Skeletal muscle tissue (tissue), 4 donors: Measurements from ENCODE around the gene PAK1. TPM values are rescaled to one million over a fixed set of nuclear protein-coding genes. Genes with fewer than 3 reads are reported as not detected.
A peak's percentile ranks its signal among the peaks of the same experiment; 100 is the strongest.

ENCODE experiments used
- H3K27ac ChIP-seq: one replicate; pipeline ENCODE4 v1.7.0; 2013; ENCODE audit warnings: mild to moderate bottlenecking, low read depth, low read length, inconsistent platforms
- H3K27me3 ChIP-seq, 3 donors: one replicate each; pipeline ENCODE4 v1.7.0; 2013; ENCODE audit warnings: low read length in 3 of 3; ENCODE audit not compliant: control insufficient read depth in 3 of 3, insufficient read depth in 3 of 3
- H3K36me3 ChIP-seq, 3 donors: one replicate each; pipeline ENCODE4 v1.7.0; 2013; ENCODE audit warnings: low read length in 3 of 3; ENCODE audit not compliant: control insufficient read depth in 3 of 3, insufficient read depth in 3 of 3
- H3K4me1 ChIP-seq, 3 donors: one replicate each; pipeline ENCODE4 v1.7.0; 2013; ENCODE audit warnings: low read length in 3 of 3, mild to moderate bottlenecking in 3 of 3; ENCODE audit not compliant: control insufficient read depth in 3 of 3, insufficient read depth in 3 of 3
- H3K4me3 ChIP-seq, 3 donors: one replicate each; pipeline ENCODE4 v1.7.0; 2013; ENCODE audit warnings: low read length in 3 of 3
- H3K9ac ChIP-seq, 3 donors: one replicate each; pipeline ENCODE4 v1.7.0; 2013; ENCODE audit warnings: low read length in 3 of 3, mild to moderate bottlenecking in 3 of 3, moderate library complexity in 2 of 3, low read depth in 1 of 3
- H3K9me3 ChIP-seq, 3 donors: one replicate each; pipeline ENCODE4 v1.7.0; 2013; ENCODE audit warnings: low read length in 3 of 3; ENCODE audit not compliant: control insufficient read depth in 3 of 3
- total RNA-seq: library from RNA; depleted of rRNA; stranded (reverse); fragments of >200 nt; gene quantifications from one replicate; pipeline ENCODE4 v1.2.3, GENCODE V29; 2014
- donor health status: Osteomylitis.

PAK1 gene
- total RNA-seq, 1 donor from 2014 or later = 52.2 TPM

- Histone ChIP-seq H3K27ac (peak overlapping the region; percentile 8), H3K36me3 (no peaks in the 10 kb centered on the region)
Observed at GRCh38 chr11:77457340-77457739, 16.6 kb downstream of the PAK1 start.

GRCh38 chr11:77455740-77456139 is 18.2 kb downstream of the PAK1 start:
- Histone ChIP-seq H3K9ac (no peak overlapping the region), H3K27me3 (no peaks in the 10 kb centered on the region), H3K27ac (no peak overlapping the region), H3K4me3 (no peak overlapping the region), H3K36me3 (no peaks in the 10 kb centered on the region), H3K4me1 (peaks cover 3 to 6% (median 5%) of the 10 kb centered on the region in 3 donors), H3K9me3 (no peaks in the 10 kb centered on the region)

More at GRCh38 chr11:77457340-77457739, 16.6 kb downstream of the PAK1 start:
- Histone ChIP-seq H3K9ac (no peak overlapping the region), H3K9me3 (no peaks in the 10 kb centered on the region), H3K4me1 (peaks cover 3 to 6% (median 5%) of the 10 kb centered on the region in 3 donors), H3K4me3 (no peak overlapping the region), H3K27me3 (no peaks in the 10 kb centered on the region)

GRCh38 chr11:77454867-77455655 is 18.8 kb downstream of the PAK1 start:
- Histone ChIP-seq H3K9ac (no peak overlapping the region), H3K4me1 (peaks cover 3 to 6% (median 5%) of the 10 kb centered on the region in 3 donors), H3K4me3 (no peak overlapping the region), H3K36me3 (no peaks in the 10 kb centered on the region), H3K9me3 (no peaks in the 10 kb centered on the region), H3K27ac (no peak overlapping the region), H3K27me3 (no peaks in the 10 kb centered on the region)

GRCh38 chr11:77450227-77450626 is 23.7 kb downstream of the PAK1 start:
- Histone ChIP-seq H3K9me3 (no peaks in the 10 kb centered on the region), H3K27me3 (no peaks in the 10 kb centered on the region), H3K4me3 (no peak overlapping the region), H3K27ac (no peak overlapping the region), H3K4me1 (no peaks in the 10 kb centered on the region), H3K9ac (no peak overlapping the region), H3K36me3 (no peaks in the 10 kb centered on the region)

- Histone ChIP-seq H3K27me3 (no peaks in the 10 kb centered on the region), H3K9me3 (no peaks in the 10 kb centered on the region), H3K4me1 (no peaks in the 10 kb centered on the region), H3K36me3 (no peaks in the 10 kb centered on the region), H3K4me3 (no peak overlapping the region), H3K27ac (no peak overlapping the region), H3K9ac (no peak overlapping the region)
Observed at GRCh38 chr11:77449784-77450183, 24.1 kb downstream of the PAK1 start.

GRCh38 chr11:77449060-77449521 is 24.8 kb downstream of the PAK1 start:
- no peaks in the 10 kb centered on the region for H3K4me1 ChIP-seq
- no peaks in the 10 kb centered on the region for H3K36me3 ChIP-seq
- no peak overlapping the region for H3K4me3 ChIP-seq
- no peak overlapping the region for H3K9ac ChIP-seq
- no peak overlapping the region for H3K27ac ChIP-seq
- H3K9me3 ChIP-seq = no peaks in the 10 kb centered on the region
- no peaks in the 10 kb centered on the region for H3K27me3 ChIP-seq

- no peak overlapping the region for H3K9ac ChIP-seq
- no peak overlapping the region for H3K4me3 ChIP-seq
- no peak overlapping the region for H3K27ac ChIP-seq
- H3K36me3 ChIP-seq = no peaks in the 10 kb centered on the region
- H3K4me1 ChIP-seq = no peaks in the 10 kb centered on the region
- H3K27me3 ChIP-seq = no peaks in the 10 kb centered on the region
- no peaks in the 10 kb centered on the region for H3K9me3 ChIP-seq
Observed at GRCh38 chr11:77448269-77448668, 25.6 kb downstream of the PAK1 start.

GRCh38 chr11:77446911-77447629 is 26.8 kb downstream of the PAK1 start:
- H3K4me1 ChIP-seq = no peaks in the 10 kb centered on the region
- no peak overlapping the region for H3K9ac ChIP-seq
- no peak overlapping the region for H3K27ac ChIP-seq
- no peaks in the 10 kb centered on the region for H3K36me3 ChIP-seq
- no peaks in the 10 kb centered on the region for H3K27me3 ChIP-seq
- H3K9me3 ChIP-seq = no peaks in the 10 kb centered on the region
- no peak overlapping the region for H3K4me3 ChIP-seq

GRCh38 chr11:77444261-77444660 is 29.6 kb downstream of the PAK1 start:
- no peaks in the 10 kb centered on the region for H3K9me3 ChIP-seq
- no peak overlapping the region for H3K4me3 ChIP-seq
- no peak overlapping the region for H3K9ac ChIP-seq
- H3K4me1 ChIP-seq = no peaks in the 10 kb centered on the region
- H3K27me3 ChIP-seq = no peaks in the 10 kb centered on the region
- no peak overlapping the region for H3K27ac ChIP-seq
- H3K36me3 ChIP-seq = no peaks in the 10 kb centered on the region

GRCh38 chr11:77442394-77443053 is 31.4 kb downstream of the PAK1 start:
- no peak overlapping the region for H3K9ac ChIP-seq
- H3K27ac ChIP-seq = no peak overlapping the region
- H3K9me3 ChIP-seq = no peaks in the 10 kb centered on the region
- no peaks in the 10 kb centered on the region for H3K4me1 ChIP-seq
- H3K4me3 ChIP-seq = no peak overlapping the region
- no peaks in the 10 kb centered on the region for H3K36me3 ChIP-seq
- H3K27me3 ChIP-seq = no peaks in the 10 kb centered on the region
